GM12878 (cell line): ENCODE measurements around the gene ATP6V1G1. TPM values are rescaled to one million over a fixed set of nuclear protein-coding genes. Genes with fewer than 3 reads are reported as not detected.

ENCODE experiments used
- CBFB ChIP-seq: IDR thresholded peaks from 2 replicates; pipeline ENCODE4 v1.6.1; 2016; ENCODE audit warnings: antibody characterized with exemption, low read depth
- CTCF ChIP-seq, 3 experiments: IDR thresholded peaks in 2 of 3; conservative IDR thresholded peaks in 1 of 3; 2 replicates each; pipeline ENCODE4 v1.5.1; 2011; ENCODE audit warnings: low read depth in 3 of 3, low read length in 3 of 3, mild to moderate bottlenecking in 3 of 3, control low read depth in 2 of 3, moderate library complexity in 2 of 3, inconsistent platforms in 1 of 3, mixed read lengths in 1 of 3; ENCODE audit not compliant: control insufficient read depth in 2 of 3, insufficient read depth in 1 of 3; ENCODE audit errors: extremely low read depth in 1 of 3
- CUX1 ChIP-seq: IDR thresholded peaks from 2 replicates; pipeline ENCODE4 v1.6.1; 2012; ENCODE audit warnings: improper control_type of control experiment, low read depth, low read length; ENCODE audit not compliant: insufficient replicate concordance
- ESRRA ChIP-seq: IDR thresholded peaks from 2 replicates; pipeline ENCODE4 v1.6.1; 2012; ENCODE audit warnings: mild to moderate bottlenecking, low read length, improper control_type of control experiment
- FOXK2 ChIP-seq: fragments of 450-650 bp; IDR thresholded peaks from 2 replicates; pipeline ENCODE4 v1.6.1; 2017; ENCODE audit warnings: mild to moderate bottlenecking, moderate library complexity
- MYB ChIP-seq: fragments of 150-350 bp; IDR thresholded peaks from 2 replicates; pipeline ENCODE4 v1.6.1; 2014; ENCODE audit warnings: mild to moderate bottlenecking, low read depth, low read length, borderline replicate concordance
- RELB ChIP-seq: fragments of 450-650 bp; IDR thresholded peaks from 2 replicates; pipeline ENCODE4 v1.6.1; 2017; ENCODE audit warnings: low read depth, mild to moderate bottlenecking, moderate library complexity
- SPI1 ChIP-seq: IDR thresholded peaks from 2 replicates; pipeline ENCODE4 v1.6.1; 2011; ENCODE audit warnings: low read depth, mild to moderate bottlenecking, low read length, moderate library complexity, borderline replicate concordance; ENCODE audit not compliant: insufficient read depth
- polyA plus RNA-seq, 11 experiments: library from polyadenylated mRNA; depleted of rRNA in 4 of 11; unstranded in 6 of 11; stranded (reverse) in 5 of 11; fragments of >200 nt; fragmentation: Nextera tagmentation in 4 of 11; fragmentation: Illumina TruSeq in 1 of 11; extraction: Ambion mirVana in 4 of 11; extraction: Trizol in 1 of 11; gene quantifications; 1 replicate in 1 of 11; 2 replicates in 10 of 11; pipeline versions ENCODE4 v1.2.1 to v1.2.3, GENCODE V29; 2011 to 2016; ENCODE audit warnings: inconsistent platforms in 2 of 11, missing spikeins in 2 of 11, low read depth in 1 of 11
- small RNA-seq: library from RNA; depleted of rRNA; stranded (forward); fragments of <200 nt; gene quantifications from one replicate; pipeline ENCODE3, GENCODE V24; 2014
- total RNA-seq, 4 experiments: library from RNA; depleted of rRNA in 3 of 4; stranded (reverse); fragments of >200 nt in 3 of 4; fragmentation: Illumina TruSeq in 1 of 4; extraction: Trizol in 1 of 4; gene quantifications; 2 replicates each; pipeline versions ENCODE4 v1.2.1 to v1.2.3, GENCODE V29; 2013 to 2021

The ATP6V1G1 gene
- total and polyA plus RNA-seq, 10 of the 15 experiments (the other 5 are each of a cell fraction or from before 2014, with no cell fraction given) = 34.2 to 204 (median 82.5) TPM

- TF ChIP-seq CUX1 = no peak
- no peak for TF ChIP-seq FOXK2
- no peak for TF ChIP-seq RELB
- TF ChIP-seq ESRRA = no peak
- TF ChIP-seq SPI1 = no peak
- no peak for TF ChIP-seq CTCF (IDR thresholded peaks at IDR 0.05 in 2 of 3, conservative IDR thresholded peaks at IDR 0.05 in 1 of 3; ENCODE audit: control insufficient read depth in 2 of 3, extremely low read depth in 1 of 3, insufficient read depth in 1 of 3, low read depth in 3 of 3, low read length in 3 of 3)
- TF ChIP-seq CBFB = no peak
- no peak for TF ChIP-seq MYB
Measured at GRCh38 chr9:114643896-114644295, 56.3 kb downstream of the ATP6V1G1 start (continued).

Small RNA genes lying within 50 kb of the gene (small RNA-seq; reads per million reads assigned to genes)
- gene RF00019 = not detected

Other genes with a start within 250 kb of the ATP6V1G1 start
- 49.4 and 59.0 TPM in 2 replicates for gene AKNA, start 199.8 kb upstream of the ATP6V1G1 start, total RNA-seq (2014; rRNA removed)
- gene AKNA, start 199.8 kb upstream of the ATP6V1G1 start, total RNA-seq (2014; rRNA removed; fragmentation: Illumina TruSeq; extraction: Trizol) = 36.0 and 39.8 TPM in 2 replicates
- 117 and 132 TPM in 2 replicates for gene AKNA, start 199.8 kb upstream of the ATP6V1G1 start, total RNA-seq (2021)
- 18.0 and 30.1 TPM in 2 replicates for gene AKNA, start 199.8 kb upstream of the ATP6V1G1 start, polyA plus RNA-seq (2011; rRNA removed)
- gene AKNA, start 199.8 kb upstream of the ATP6V1G1 start, polyA plus RNA-seq (2014; fragmentation: Illumina TruSeq; extraction: Trizol) = 27.2 and 57.6 TPM in 2 replicates
- 1 to 10 TPM; 1.6 to 5.0 TPM for gene AKNA, start 199.8 kb upstream of the ATP6V1G1 start, polyA plus RNA-seq (2014; fragmentation: Nextera tagmentation; extraction: Ambion mirVana)
- 71.9 and 77.7 TPM in 2 replicates for gene AKNA, start 199.8 kb upstream of the ATP6V1G1 start, polyA plus RNA-seq (2014; rRNA removed)
- gene AKNA, start 199.8 kb upstream of the ATP6V1G1 start, polyA plus RNA-seq (2016; fragmentation: Nextera tagmentation; extraction: Ambion mirVana) = 10 to 100 TPM; 28.0 to 30.9 TPM
- 0.33 and 0.34 TPM in 2 replicates for gene WHRN, start 82.3 kb upstream of the ATP6V1G1 start, total RNA-seq (2014; rRNA removed)
- 0.18 TPM in 2 replicates for gene WHRN, start 82.3 kb upstream of the ATP6V1G1 start, total RNA-seq (2014; rRNA removed; fragmentation: Illumina TruSeq; extraction: Trizol)
- gene WHRN, start 82.3 kb upstream of the ATP6V1G1 start, total RNA-seq (2021) = 0.98 and 1.2 TPM in 2 replicates
- gene WHRN, start 82.3 kb upstream of the ATP6V1G1 start, polyA plus RNA-seq (2011; rRNA removed) = 9.9 and 18.2 TPM in 2 replicates
- gene WHRN, start 82.3 kb upstream of the ATP6V1G1 start, polyA plus RNA-seq (2014; fragmentation: Illumina TruSeq; extraction: Trizol) = 0.17 and 0.29 TPM in 2 replicates
- gene WHRN, start 82.3 kb upstream of the ATP6V1G1 start, polyA plus RNA-seq (2014; fragmentation: Nextera tagmentation; extraction: Ambion mirVana) = under 1 TPM in 1 of 2 experiments, not detected in 1; 0.04 TPM
- 0.82 and 0.86 TPM in 2 replicates for gene WHRN, start 82.3 kb upstream of the ATP6V1G1 start, polyA plus RNA-seq (2014; rRNA removed)
- gene WHRN, start 82.3 kb upstream of the ATP6V1G1 start, polyA plus RNA-seq (2016; fragmentation: Nextera tagmentation; extraction: Ambion mirVana) = 1 to 10 TPM in 1 of 2 experiments, under 1 TPM in 1; 0.68 to 1.1 TPM
- 24.9 and 25.5 TPM in 2 replicates for gene TMEM268, start 23.5 kb downstream of the ATP6V1G1 start, total RNA-seq (2014; rRNA removed)
- gene TMEM268, start 23.5 kb downstream of the ATP6V1G1 start, total RNA-seq (2014; rRNA removed; fragmentation: Illumina TruSeq; extraction: Trizol) = 16.8 and 20.3 TPM in 2 replicates
- 27.1 and 32.1 TPM in 2 replicates for gene TMEM268, start 23.5 kb downstream of the ATP6V1G1 start, total RNA-seq (2021)
- gene TMEM268, start 23.5 kb downstream of the ATP6V1G1 start, polyA plus RNA-seq (2011; rRNA removed) = 79.5 and 83.7 TPM in 2 replicates
- gene TMEM268, start 23.5 kb downstream of the ATP6V1G1 start, polyA plus RNA-seq (2014; fragmentation: Illumina TruSeq; extraction: Trizol) = 34.1 and 36.2 TPM in 2 replicates
- 1 to 10 TPM; 3.5 to 6.1 TPM for gene TMEM268, start 23.5 kb downstream of the ATP6V1G1 start, polyA plus RNA-seq (2014; fragmentation: Nextera tagmentation; extraction: Ambion mirVana)
- gene TMEM268, start 23.5 kb downstream of the ATP6V1G1 start, polyA plus RNA-seq (2014; rRNA removed) = 22.5 and 24.0 TPM in 2 replicates
- gene TMEM268, start 23.5 kb downstream of the ATP6V1G1 start, polyA plus RNA-seq (2016; fragmentation: Nextera tagmentation; extraction: Ambion mirVana) = 10 to 100 TPM in 1 of 2 experiments, 1 to 10 TPM in 1; 7.4 to 14.3 TPM
- gene TEX53, start 70.0 kb downstream of the ATP6V1G1 start, total RNA-seq (2014; rRNA removed) = not detected in 2 replicates
- gene TEX53, start 70.0 kb downstream of the ATP6V1G1 start, total RNA-seq (2014; rRNA removed; fragmentation: Illumina TruSeq; extraction: Trizol) = not detected in 2 replicates
- not detected in 2 replicates for gene TEX53, start 70.0 kb downstream of the ATP6V1G1 start, total RNA-seq (2021)
- gene TEX53, start 70.0 kb downstream of the ATP6V1G1 start, polyA plus RNA-seq (2011; rRNA removed) = not detected in 2 replicates
- not detected in 2 replicates for gene TEX53, start 70.0 kb downstream of the ATP6V1G1 start, polyA plus RNA-seq (2014; fragmentation: Illumina TruSeq; extraction: Trizol)
- not detected for gene TEX53, start 70.0 kb downstream of the ATP6V1G1 start, polyA plus RNA-seq (2014; fragmentation: Nextera tagmentation; extraction: Ambion mirVana)
- not detected in 2 replicates for gene TEX53, start 70.0 kb downstream of the ATP6V1G1 start, polyA plus RNA-seq (2014; rRNA removed)
- gene TEX53, start 70.0 kb downstream of the ATP6V1G1 start, polyA plus RNA-seq (2016; fragmentation: Nextera tagmentation; extraction: Ambion mirVana) = not detected
- gene TEX48, start 94.4 kb downstream of the ATP6V1G1 start, total RNA-seq (2014; rRNA removed) = not detected in 2 replicates
- not detected in 2 replicates for gene TEX48, start 94.4 kb downstream of the ATP6V1G1 start, total RNA-seq (2014; rRNA removed; fragmentation: Illumina TruSeq; extraction: Trizol)
- not detected in 2 replicates for gene TEX48, start 94.4 kb downstream of the ATP6V1G1 start, total RNA-seq (2021)
- gene TEX48, start 94.4 kb downstream of the ATP6V1G1 start, polyA plus RNA-seq (2011; rRNA removed) = not detected in 2 replicates
- gene TEX48, start 94.4 kb downstream of the ATP6V1G1 start, polyA plus RNA-seq (2014; fragmentation: Illumina TruSeq; extraction: Trizol) = not detected in 2 replicates
- not detected for gene TEX48, start 94.4 kb downstream of the ATP6V1G1 start, polyA plus RNA-seq (2014; fragmentation: Nextera tagmentation; extraction: Ambion mirVana)
- gene TEX48, start 94.4 kb downstream of the ATP6V1G1 start, polyA plus RNA-seq (2014; rRNA removed) = not detected in 2 replicates
- not detected for gene TEX48, start 94.4 kb downstream of the ATP6V1G1 start, polyA plus RNA-seq (2016; fragmentation: Nextera tagmentation; extraction: Ambion mirVana)
- gene TNFSF15, start 218.3 kb downstream of the ATP6V1G1 start, total RNA-seq (2014; rRNA removed) = not detected in 2 replicates
- gene TNFSF15, start 218.3 kb downstream of the ATP6V1G1 start, total RNA-seq (2014; rRNA removed; fragmentation: Illumina TruSeq; extraction: Trizol) = under 0.01 TPM in 1 of 2 replicates, not detected in the other
- gene TNFSF15, start 218.3 kb downstream of the ATP6V1G1 start, total RNA-seq (2021) = not detected in 2 replicates
- gene TNFSF15, start 218.3 kb downstream of the ATP6V1G1 start, polyA plus RNA-seq (2011; rRNA removed) = 0.03 TPM in 1 of 2 replicates, not detected in the other
- gene TNFSF15, start 218.3 kb downstream of the ATP6V1G1 start, polyA plus RNA-seq (2014; fragmentation: Illumina TruSeq; extraction: Trizol) = 0.03 TPM in 1 of 2 replicates, not detected in the other
- not detected for gene TNFSF15, start 218.3 kb downstream of the ATP6V1G1 start, polyA plus RNA-seq (2014; fragmentation: Nextera tagmentation; extraction: Ambion mirVana)
- gene TNFSF15, start 218.3 kb downstream of the ATP6V1G1 start, polyA plus RNA-seq (2014; rRNA removed) = not detected in 2 replicates
- not detected for gene TNFSF15, start 218.3 kb downstream of the ATP6V1G1 start, polyA plus RNA-seq (2016; fragmentation: Nextera tagmentation; extraction: Ambion mirVana)